ACC112 (cell line): ENCODE data around the gene ERMAP.

Source experiments
- H2AFZ ChIP-seq: fragments of 200-600 bp; sonication (generic); one replicate; pipeline ENCODE4 v1.6.0; 2017; ENCODE audit warnings: antibody characterized with exemption, low read length; ENCODE audit not compliant: unreplicated experiment
- H3K27ac ChIP-seq: fragments of 200-600 bp; sonication (generic); 2 replicates; pipeline ENCODE4 v1.5.1; 2014; ENCODE audit warnings: low read depth, mild to moderate bottlenecking, antibody characterized with exemption, low read length, moderate library complexity
- H3K27me3 ChIP-seq: fragments of 200-600 bp; sonication (generic); 2 replicates; pipeline ENCODE4 v1.6.1; 2014; ENCODE audit warnings: mild to moderate bottlenecking, antibody characterized with exemption, low read length, moderate library complexity, mixed read lengths; ENCODE audit not compliant: insufficient read depth
- H3K36me3 ChIP-seq: fragments of 200-600 bp; sonication (generic); 2 replicates; pipeline ENCODE4 v1.6.1; 2016; ENCODE audit warnings: mild to moderate bottlenecking, antibody characterized with exemption, low read length, moderate library complexity, mixed read lengths; ENCODE audit not compliant: insufficient read depth
- H3K4me1 ChIP-seq: fragments of 200-600 bp; sonication (generic); one replicate; pipeline ENCODE4 v1.6.1; 2016; ENCODE audit warnings: low read length, mixed read lengths; ENCODE audit not compliant: insufficient read depth, unreplicated experiment, control insufficient read depth
- H3K4me3 ChIP-seq: fragments of 200-600 bp; sonication (generic); 2 replicates; pipeline ENCODE4 v1.5.1; 2014; ENCODE audit warnings: mild to moderate bottlenecking, low read depth, low read length
- H3K79me2 ChIP-seq: fragments of 200-600 bp; sonication (generic); one replicate; pipeline ENCODE4 v1.6.0; 2016; ENCODE audit warnings: low read length; ENCODE audit not compliant: control insufficient read depth, unreplicated experiment, insufficient read depth

Gene ERMAP

DNA sequence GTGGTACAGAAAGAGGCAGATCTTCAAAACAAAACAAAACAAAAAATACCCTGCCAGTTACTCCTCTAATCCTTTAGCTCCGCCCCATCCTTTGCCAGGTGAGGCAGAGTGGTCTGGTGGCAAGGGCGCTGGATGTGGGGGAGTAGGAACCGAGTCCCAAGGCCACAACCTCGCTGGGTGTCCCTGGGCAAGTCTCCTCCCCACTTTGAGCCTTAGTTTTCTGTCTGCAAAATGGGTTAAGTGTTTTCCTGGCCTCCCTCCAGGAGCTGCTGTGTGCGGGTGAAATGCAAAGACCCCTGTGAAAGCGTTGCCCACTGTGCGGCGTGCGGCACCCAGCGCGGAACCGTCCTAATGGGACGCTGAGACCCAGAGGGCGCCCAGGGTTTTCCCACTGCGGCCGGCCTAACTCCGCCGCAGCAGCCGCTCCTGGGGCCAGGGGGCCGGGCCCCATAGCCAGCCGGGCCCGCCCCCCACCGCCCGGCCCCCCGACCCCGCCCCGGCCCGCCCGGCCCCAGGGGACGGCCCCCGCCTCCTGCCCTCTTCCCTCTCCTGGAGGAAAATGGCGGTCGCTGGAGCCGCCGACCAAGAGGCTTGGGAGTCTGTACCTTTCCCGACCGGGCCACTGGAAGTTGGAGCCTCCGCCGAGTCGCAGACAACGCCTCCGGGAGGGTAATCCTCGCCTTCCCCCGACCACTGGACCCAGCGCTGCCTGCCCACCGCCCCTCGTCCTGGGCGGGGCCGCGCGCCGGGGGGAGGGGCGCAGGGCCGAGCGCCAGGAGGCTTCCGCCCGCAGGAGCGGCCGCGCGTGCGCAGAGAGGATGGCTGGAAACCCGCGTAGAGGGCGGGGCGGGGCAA lies at the start of gene ERMAP, which contains the start of gene SVBP:
TSS of gene ERMAP (plus strand) at position 538 of the 855 bp plus-strand sequence. CDS start 13,327 bp downstream, outside the sequence.
TSS of gene SVBP (minus strand) at position 813 of the 855 bp plus-strand sequence. CDS start 853 bp downstream, outside the sequence.
- peaks cover 12% of the 10 kb centered on the region for H3K4me1 ChIP-seq
- peaks cover 4% of the 10 kb centered on the region for H3K79me2 ChIP-seq
- peak within 1 kb of the TSS; percentile 98 for H3K4me3 ChIP-seq
- no peaks in the 10 kb centered on the region for H3K36me3 ChIP-seq
- H3K27ac ChIP-seq = peak within 1 kb of the TSS; percentile 98
- no peaks in the 10 kb centered on the region for H3K27me3 ChIP-seq
- peak within 1 kb of the TSS; percentile 97 for H2AFZ ChIP-seq

DNA sequence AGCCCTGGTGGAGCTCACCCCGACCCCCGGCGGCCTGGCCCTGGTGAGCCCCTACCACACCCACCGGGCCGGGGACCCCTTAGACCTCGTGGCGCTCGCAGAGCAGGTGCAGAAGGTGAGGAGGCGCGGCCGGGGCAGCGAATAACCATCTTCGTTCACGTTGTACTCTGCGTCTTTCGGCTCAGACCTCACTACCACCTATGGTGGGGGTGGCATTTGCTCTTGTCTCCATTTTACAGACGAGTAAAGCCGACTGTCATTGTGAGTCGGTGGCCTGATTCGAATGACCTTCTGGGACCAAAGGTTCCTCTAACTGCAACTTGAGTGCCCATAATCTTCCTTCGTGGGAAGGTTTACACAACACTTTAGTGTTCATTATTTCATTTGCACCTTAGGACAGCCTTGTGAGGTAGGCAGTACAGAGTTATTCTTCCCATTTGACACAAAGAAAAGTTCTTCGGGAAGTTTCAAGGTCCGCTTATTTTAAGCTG lies 49.4 kb upstream of the ERMAP start:
- Histone ChIP-seq H3K27ac (no peak overlapping the region), H3K79me2 (peaks cover 72% of the 10 kb centered on the region), H3K27me3 (no peaks in the 10 kb centered on the region), H3K4me1 (peaks cover 12% of the 10 kb centered on the region), H3K36me3 (no peaks in the 10 kb centered on the region), H3K4me3 (peak overlapping the region; percentile 82), H2AFZ (peak overlapping the region; percentile 96)

GRCh38 chr1:42768172-42768571 lies 48.8 kb upstream of the ERMAP start:
- Histone ChIP-seq H3K4me3 (peak overlapping the region; percentile 82), H3K79me2 (peaks cover 65% of the 10 kb centered on the region), H3K27ac (no peak overlapping the region), H2AFZ (no peak overlapping the region), H3K36me3 (no peaks in the 10 kb centered on the region), H3K4me1 (peaks cover 12% of the 10 kb centered on the region), H3K27me3 (no peaks in the 10 kb centered on the region)

DNA sequence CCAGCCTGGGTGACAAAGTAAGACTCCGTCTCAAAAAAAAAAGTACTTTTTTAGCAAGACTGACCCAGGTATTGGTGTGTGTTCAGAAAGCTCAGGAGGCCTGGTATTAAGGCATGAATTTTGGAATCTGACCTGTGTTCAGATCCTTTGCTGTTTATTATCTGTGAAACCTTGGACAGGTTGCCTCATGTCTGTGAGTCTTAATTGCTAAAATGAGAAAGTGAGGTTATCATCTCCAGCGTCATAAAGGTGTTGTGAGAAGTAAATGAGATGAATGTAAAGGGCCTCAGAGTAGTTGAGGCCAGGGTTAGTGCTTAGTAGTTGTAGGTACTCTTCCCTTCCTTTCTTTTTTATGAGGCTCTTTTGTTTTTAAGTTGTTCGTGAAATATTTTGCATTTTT lies 47.1 kb upstream of the ERMAP start:
- Histone ChIP-seq H3K79me2 (peaks cover 50% of the 10 kb centered on the region), H3K4me1 (peaks cover 7% of the 10 kb centered on the region), H2AFZ (no peak overlapping the region), H3K4me3 (no peak overlapping the region), H3K27me3 (no peaks in the 10 kb centered on the region), H3K27ac (no peak overlapping the region), H3K36me3 (peaks cover 4% of the 10 kb centered on the region)

GRCh38 chr1:42773420-42773819 lies 43.5 kb upstream of the ERMAP start:
- peaks cover 10% of the 10 kb centered on the region for H3K36me3 ChIP-seq
- no peak overlapping the region for H3K4me3 ChIP-seq
- H3K27me3 ChIP-seq = no peaks in the 10 kb centered on the region
- peaks cover 23% of the 10 kb centered on the region for H3K79me2 ChIP-seq
- H3K4me1 ChIP-seq = peaks cover under 1% of the 10 kb centered on the region
- no peak overlapping the region for H3K27ac ChIP-seq
- H2AFZ ChIP-seq = no peak overlapping the region

GRCh38 chr1:42774928-42775526 lies 41.9 kb upstream of the ERMAP start:
- H3K27me3 ChIP-seq = no peaks in the 10 kb centered on the region
- no peak overlapping the region for H2AFZ ChIP-seq
- peaks cover 10% of the 10 kb centered on the region for H3K36me3 ChIP-seq
- no peak overlapping the region for H3K27ac ChIP-seq
- no peak overlapping the region for H3K4me3 ChIP-seq
- H3K79me2 ChIP-seq = peaks cover 12% of the 10 kb centered on the region
- no peaks in the 10 kb centered on the region for H3K4me1 ChIP-seq

DNA sequence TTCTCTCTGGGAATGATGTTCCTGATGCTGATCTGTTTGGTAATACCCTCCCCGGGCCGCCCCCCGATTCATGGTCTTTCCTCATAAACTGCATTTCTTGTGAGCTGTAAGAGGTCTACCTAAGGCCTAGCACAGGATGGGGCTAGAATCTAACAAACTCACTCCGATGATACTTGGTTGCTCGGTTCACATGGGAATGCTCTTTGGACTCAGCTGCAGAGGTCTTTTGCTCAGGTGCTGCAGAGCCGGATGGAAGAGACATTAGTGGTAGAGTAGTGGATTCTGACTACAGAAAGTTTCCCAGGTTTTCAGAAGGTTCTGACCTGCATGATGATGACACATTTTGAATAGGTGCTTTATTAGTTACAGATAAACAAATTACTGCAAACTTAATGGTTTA lies 40.4 kb upstream of the ERMAP start:
- no peak overlapping the region for H3K4me3 ChIP-seq
- no peaks in the 10 kb centered on the region for H3K4me1 ChIP-seq
- H3K79me2 ChIP-seq = peaks cover 6% of the 10 kb centered on the region
- no peak overlapping the region for H3K27ac ChIP-seq
- H3K27me3 ChIP-seq = no peaks in the 10 kb centered on the region
- H3K36me3 ChIP-seq = peaks cover 10% of the 10 kb centered on the region
- no peak overlapping the region for H2AFZ ChIP-seq

DNA sequence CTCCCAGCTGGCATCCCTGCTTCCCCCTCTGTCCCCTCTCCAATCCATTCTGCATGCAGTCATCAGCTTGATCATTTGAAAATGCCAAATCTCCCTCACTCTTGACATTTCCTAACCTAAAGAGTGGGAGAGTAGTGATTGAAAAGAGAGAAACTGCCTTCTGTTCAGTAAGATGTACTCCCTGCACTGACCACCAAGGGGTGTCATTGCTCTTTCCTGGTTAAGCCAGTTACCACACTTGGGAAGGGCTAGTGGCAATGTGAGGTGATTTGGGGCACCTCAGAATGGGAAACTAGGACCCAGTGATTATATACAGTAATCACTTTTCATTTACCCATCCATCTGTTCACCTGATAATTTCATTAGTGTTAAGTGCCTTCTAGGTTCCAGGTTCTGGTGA lies 39.1 kb upstream of the ERMAP start:
- no peaks in the 10 kb centered on the region for H3K79me2 ChIP-seq
- H3K4me3 ChIP-seq = no peak overlapping the region
- H3K27me3 ChIP-seq = no peaks in the 10 kb centered on the region
- H3K27ac ChIP-seq = no peak overlapping the region
- H3K36me3 ChIP-seq = peaks cover 10% of the 10 kb centered on the region
- no peak overlapping the region for H2AFZ ChIP-seq
- no peaks in the 10 kb centered on the region for H3K4me1 ChIP-seq

GRCh38 chr1:42779725-42780124 lies 37.2 kb upstream of the ERMAP start:
- no peaks in the 10 kb centered on the region for H3K4me1 ChIP-seq
- H3K27me3 ChIP-seq = no peaks in the 10 kb centered on the region
- no peak overlapping the region for H3K4me3 ChIP-seq
- peaks cover 7% of the 10 kb centered on the region; the same call in 1 of the 2 replicates for H3K36me3 ChIP-seq
- H3K27ac ChIP-seq = no peak overlapping the region
- H2AFZ ChIP-seq = no peak overlapping the region
- H3K79me2 ChIP-seq = no peaks in the 10 kb centered on the region

DNA sequence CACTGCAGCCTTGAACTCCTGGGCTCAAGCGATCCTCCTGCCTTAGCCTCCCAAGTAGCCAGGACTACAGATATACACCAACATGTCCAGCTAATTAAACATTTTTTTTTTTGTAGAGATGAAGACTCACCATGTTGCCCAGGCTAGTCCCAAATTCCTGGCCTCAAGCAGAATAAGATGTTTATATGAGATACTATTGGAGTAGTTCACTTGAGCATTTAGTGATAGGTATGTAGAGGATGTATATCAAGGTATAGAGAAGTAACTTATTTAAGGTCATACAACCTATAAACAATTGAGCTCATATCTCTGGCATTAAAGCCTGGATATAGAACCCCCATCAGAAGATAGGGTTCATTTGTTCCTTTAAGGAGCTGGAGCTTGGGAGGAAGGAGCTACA lies 36.7 kb upstream of the ERMAP start:
- no peaks in the 10 kb centered on the region for H3K4me1 ChIP-seq
- no peak overlapping the region for H2AFZ ChIP-seq
- no peaks in the 10 kb centered on the region for H3K79me2 ChIP-seq
- no peak overlapping the region for H3K27ac ChIP-seq
- no peak overlapping the region for H3K4me3 ChIP-seq
- H3K36me3 ChIP-seq = peaks cover 3% of the 10 kb centered on the region; the same call in 1 of the 2 replicates
- no peaks in the 10 kb centered on the region for H3K27me3 ChIP-seq
